PC-9 (cell line): Measurements from ENCODE around the gene NEFH. TPM values are rescaled to one million over a fixed set of nuclear protein-coding genes. Genes with fewer than 3 reads are reported as not detected.

Experiments used
- BruUV-seq: library from RNA; stranded (reverse); fragments of 400-500 nt; replicated peaks from 2 replicates; lab custom pipeline; 2021; lab: Mats Ljungman, UMichigan
- CTCF ChIA-PET: fragments of 300-600 bp; sonication (Branson Sonifier 250); formaldehyde crosslinking; loops from one replicate; lab custom pipeline; 2022; ENCODE audit warnings: antibody characterized with exemption; lab: Charles Lee
- POLR2A ChIA-PET: fragments of 300-600 bp; sonication (Branson Sonifier 250); formaldehyde crosslinking; loops from one replicate; lab custom pipeline; 2022; ENCODE audit warnings: antibody characterized with exemption; ENCODE audit not compliant: unreplicated experiment; lab: Charles Lee
- DNase-seq, 2 experiments: peaks; one replicate each; pipeline versions ENCODE4 v3.0.0 to v3.0.0-alpha.2; 2015 to 2022; ENCODE audit warnings: mixed read lengths in 1 of 2
- H2AFZ ChIP-seq: fragments of 200-600 bp; sonication (generic); 2 replicates; pipeline ENCODE4 v1.8.1; 2017; ENCODE audit warnings: antibody characterized with exemption
- H3F3A ChIP-seq: fragments of 200-600 bp; sonication (generic); 2 replicates; pipeline ENCODE4 v1.8.1; 2017; ENCODE audit warnings: antibody characterized with exemption, mild to moderate bottlenecking, low read depth; ENCODE audit not compliant: insufficient read depth
- H3K27ac ChIP-seq: fragments of 200-600 bp; sonication (generic); 2 replicates; pipeline ENCODE4 v1.6.1; 2016; ENCODE audit warnings: mixed run types
- H3K27me3 ChIP-seq: fragments of 200-600 bp; sonication (generic); 2 replicates; pipeline ENCODE4 v1.6.1; 2016; ENCODE audit warnings: low read depth, mixed run types; ENCODE audit not compliant: insufficient read depth
- H3K36me3 ChIP-seq: fragments of 200-600 bp; sonication (generic); 2 replicates; pipeline ENCODE4 v1.6.1; 2016; ENCODE audit warnings: low read depth, mixed run types
- H3K4me1 ChIP-seq: fragments of 200-600 bp; sonication (generic); replicated peaks from 2 replicates; pipeline ENCODE4 v1.6.1; 2016; ENCODE audit warnings: mixed run types; ENCODE audit not compliant: insufficient read depth
- H3K4me2 ChIP-seq: fragments of 200-600 bp; sonication (generic); 2 replicates; pipeline ENCODE4 v1.6.1; 2017; ENCODE audit warnings: mixed run types
- H3K4me3 ChIP-seq: fragments of 200-600 bp; sonication (generic); 2 replicates; pipeline ENCODE4 v1.6.1; 2016; ENCODE audit warnings: mixed run types
- H3K79me2 ChIP-seq: fragments of 200-600 bp; sonication (generic); 2 replicates; pipeline ENCODE4 v1.6.1; 2017; ENCODE audit warnings: low read depth, mixed run types
- H3K9me2 ChIP-seq: fragments of 200-600 bp; sonication (generic); 2 replicates; pipeline ENCODE4 v1.8.1; 2017; ENCODE audit warnings: mild to moderate bottlenecking; ENCODE audit not compliant: insufficient read depth
- H3K9me3 ChIP-seq: fragments of 200-600 bp; sonication (generic); 2 replicates; pipeline ENCODE4 v1.8.1; 2016; ENCODE audit warnings: low read depth; ENCODE audit not compliant: insufficient read depth
- H4K20me1 ChIP-seq: fragments of 200-600 bp; sonication (generic); 2 replicates; pipeline ENCODE4 v1.8.1; 2017; ENCODE audit not compliant: insufficient read depth
- EZH2 ChIP-seq: fragments of 200-600 bp; sonication (generic); IDR thresholded peaks from 2 replicates; pipeline ENCODE4 v1.8.0; 2017; ENCODE audit warnings: antibody characterized with exemption, low read depth
- intact Hi-C: fragments of 100-400 bp; cut with micrococcal nuclease; formaldehyde crosslinking; loops from one replicate; pipeline ENCODE4 v1.10.0; 2022; ENCODE audit not compliant: unreplicated experiment
- total RNA-seq: library from RNA; stranded (reverse); gene quantifications from 2 replicates; pipeline ENCODE4 v1.2.3, GENCODE V29; 2021
- TF ChIP-seq, protein P1 (sequence below): fragments of 200-600 bp; sonication (generic); conservative IDR thresholded peaks from 2 replicates; pipeline ENCODE4 v1.6.1; 2017; ENCODE audit warnings: mixed run types, antibody characterized with exemption, mild to moderate bottlenecking, moderate library complexity

The NEFH gene
- total RNA-seq, 1 experiment from 2014 or later = 6.9 TPM

- Histone ChIP-seq H3K79me2 (no peaks in the 10 kb centered on the region), H3K36me3 (no peaks in the 10 kb centered on the region), H3K9me3 (no peaks in the 10 kb centered on the region), H3K9me2 (no peaks in the 10 kb centered on the region), H3K27ac (no peak overlapping the region), H3K4me3 (no peak overlapping the region), H2AFZ (no peak overlapping the region), H3F3A (no peaks in the 10 kb centered on the region), H3K27me3 (no peaks in the 10 kb centered on the region), H3K4me2 (no peak overlapping the region), H3K4me1 (no peaks in the 10 kb centered on the region), H4K20me1 (no peaks in the 10 kb centered on the region)
- ChIA-PET POLR2A (no interaction called here), CTCF (no interaction called here)
- TF ChIP-seq, protein P1, sequence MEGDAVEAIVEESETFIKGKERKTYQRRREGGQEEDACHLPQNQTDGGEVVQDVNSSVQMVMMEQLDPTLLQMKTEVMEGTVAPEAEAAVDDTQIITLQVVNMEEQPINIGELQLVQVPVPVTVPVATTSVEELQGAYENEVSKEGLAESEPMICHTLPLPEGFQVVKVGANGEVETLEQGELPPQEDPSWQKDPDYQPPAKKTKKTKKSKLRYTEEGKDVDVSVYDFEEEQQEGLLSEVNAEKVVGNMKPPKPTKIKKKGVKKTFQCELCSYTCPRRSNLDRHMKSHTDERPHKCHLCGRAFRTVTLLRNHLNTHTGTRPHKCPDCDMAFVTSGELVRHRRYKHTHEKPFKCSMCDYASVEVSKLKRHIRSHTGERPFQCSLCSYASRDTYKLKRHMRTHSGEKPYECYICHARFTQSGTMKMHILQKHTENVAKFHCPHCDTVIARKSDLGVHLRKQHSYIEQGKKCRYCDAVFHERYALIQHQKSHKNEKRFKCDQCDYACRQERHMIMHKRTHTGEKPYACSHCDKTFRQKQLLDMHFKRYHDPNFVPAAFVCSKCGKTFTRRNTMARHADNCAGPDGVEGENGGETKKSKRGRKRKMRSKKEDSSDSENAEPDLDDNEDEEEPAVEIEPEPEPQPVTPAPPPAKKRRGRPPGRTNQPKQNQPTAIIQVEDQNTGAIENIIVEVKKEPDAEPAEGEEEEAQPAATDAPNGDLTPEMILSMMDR = no peak
- TF ChIP-seq EZH2 = no peak
- intact Hi-C loops = no loop called here
- DNase-seq = no peak
- BruUV-seq = no TSS peak
Observed at GRCh38 chr22:29442976-29443375, 37.0 kb upstream of the NEFH start.

DNA sequence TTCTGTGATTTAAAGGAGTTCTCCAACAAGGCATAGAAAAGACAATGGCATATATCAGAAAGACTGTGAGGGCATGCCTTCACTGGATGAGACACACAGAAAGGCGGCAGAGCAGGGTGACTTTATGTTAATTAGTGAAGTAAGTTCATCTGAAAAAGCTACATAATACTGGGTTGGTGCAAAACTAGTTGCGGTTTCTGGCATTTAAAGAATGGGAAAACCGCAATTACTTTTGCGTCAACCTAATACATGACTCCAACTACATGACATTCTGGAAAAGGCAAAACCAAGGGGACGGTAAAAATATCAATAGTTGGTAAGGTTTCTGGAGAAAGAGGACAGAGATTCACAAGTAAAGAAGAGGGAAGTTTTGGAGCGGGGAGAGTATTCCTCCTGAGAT, 36.6 kb upstream of the NEFH start:
- Histone ChIP-seq H3K4me3 (no peak overlapping the region), H4K20me1 (no peaks in the 10 kb centered on the region), H3K4me1 (no peaks in the 10 kb centered on the region), H3K79me2 (no peaks in the 10 kb centered on the region), H3K9me2 (no peaks in the 10 kb centered on the region), H3K36me3 (no peaks in the 10 kb centered on the region), H3K9me3 (no peaks in the 10 kb centered on the region), H2AFZ (no peak overlapping the region), H3F3A (no peaks in the 10 kb centered on the region), H3K27ac (no peak overlapping the region), H3K4me2 (no peak overlapping the region), H3K27me3 (no peaks in the 10 kb centered on the region)
- no peak for DNase-seq
- intact Hi-C loops = no loop called here
- POLR2A ChIA-PET = no interaction called here
- CTCF ChIA-PET = no interaction called here
- TF ChIP-seq, protein P1 = no peak
- no peak for TF ChIP-seq EZH2
- BruUV-seq = no TSS peak

GRCh38 chr22:29443861-29444792, 35.9 kb upstream of the NEFH start:
- Histone ChIP-seq H3K27me3 (no peaks in the 10 kb centered on the region), H4K20me1 (no peaks in the 10 kb centered on the region), H3K4me1 (no peaks in the 10 kb centered on the region), H3K9me2 (no peaks in the 10 kb centered on the region), H3K4me2 (no peak overlapping the region), H3F3A (no peaks in the 10 kb centered on the region), H3K79me2 (no peaks in the 10 kb centered on the region), H3K9me3 (no peaks in the 10 kb centered on the region), H2AFZ (no peak overlapping the region), H3K4me3 (no peak overlapping the region), H3K27ac (no peak overlapping the region), H3K36me3 (no peaks in the 10 kb centered on the region)
- ChIA-PET POLR2A (no interaction called here), CTCF (no interaction called here)
- no TSS peak for BruUV-seq
- intact Hi-C loops = no loop called here
- TF ChIP-seq, protein P1 = no peak
- TF ChIP-seq EZH2 = no peak
- DNase-seq = no peak
